Sciatic nerve (tissue), 2 donors: ENCODE results near the gene C1QTNF9. TPM values are rescaled to one million over a fixed set of nuclear protein-coding genes. Genes with fewer than 3 reads are reported as not detected.
"Not testable (repeated sequence)": the region's sequence is repeated elsewhere in the genome, so short reads cannot be mapped to it uniquely, and the experiment has no call there.

Experiments
- ATAC-seq: fragments of 200-7000 bp; cut with Tn5 transposase; one replicate; pipeline ENCODE4 v1.9.1; 2020; ENCODE audit warnings: mild to moderate bottlenecking, moderate library complexity
- DNase-seq: peaks from one replicate; pipeline ENCODE4 v3.0.0-alpha.2; 2020; ENCODE audit warnings: low spot score
- intact Hi-C: fragments of 100-400 bp; cut with DNase I; formaldehyde crosslinking; loops from one replicate; pipeline ENCODE4 v1.14.2; 2022
- total RNA-seq: library from RNA; stranded (reverse); fragmentation: NEBNext Ultra II Directional; extraction: Animal tissue kit (Norgen Biotek cat#: 25700); gene quantifications from one replicate; pipeline ENCODE4 v1.2.1, GENCODE V29; 2021
- donor health status: DM: no; HTN: no; CAD: no.
- donor health status: DM: no; HTN: no; CAD: no.

C1QTNF9 gene, protein sequence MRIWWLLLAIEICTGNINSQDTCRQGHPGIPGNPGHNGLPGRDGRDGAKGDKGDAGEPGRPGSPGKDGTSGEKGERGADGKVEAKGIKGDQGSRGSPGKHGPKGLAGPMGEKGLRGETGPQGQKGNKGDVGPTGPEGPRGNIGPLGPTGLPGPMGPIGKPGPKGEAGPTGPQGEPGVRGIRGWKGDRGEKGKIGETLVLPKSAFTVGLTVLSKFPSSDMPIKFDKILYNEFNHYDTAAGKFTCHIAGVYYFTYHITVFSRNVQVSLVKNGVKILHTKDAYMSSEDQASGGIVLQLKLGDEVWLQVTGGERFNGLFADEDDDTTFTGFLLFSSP
- 2.4 TPM for total RNA-seq

DNA sequence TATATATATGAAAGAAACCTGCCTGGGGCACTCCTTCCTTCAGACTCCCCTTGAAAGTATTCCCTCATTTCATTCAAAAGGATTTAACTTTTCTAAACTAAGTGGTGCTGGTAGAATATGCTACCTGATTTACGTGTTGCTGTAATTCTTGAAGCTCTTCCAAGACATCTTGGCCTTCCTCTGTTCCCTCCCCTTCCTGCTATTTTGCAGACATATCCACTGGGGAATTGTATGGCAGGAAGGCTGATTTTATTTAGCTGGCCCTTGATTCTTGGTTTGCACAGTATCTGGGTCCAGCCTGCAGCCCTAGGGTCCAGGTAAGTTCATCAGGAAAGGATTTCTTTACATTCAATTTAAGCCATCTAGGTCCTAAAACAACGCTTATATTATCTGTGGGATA is at the start of gene C1QTNF9:
TSS of gene C1QTNF9 (plus strand) at position 281 of the 400 bp plus-strand sequence. CDS start 6,424 bp downstream, outside the sequence.
- ATAC-seq: not testable (repeated sequence)

DNA sequence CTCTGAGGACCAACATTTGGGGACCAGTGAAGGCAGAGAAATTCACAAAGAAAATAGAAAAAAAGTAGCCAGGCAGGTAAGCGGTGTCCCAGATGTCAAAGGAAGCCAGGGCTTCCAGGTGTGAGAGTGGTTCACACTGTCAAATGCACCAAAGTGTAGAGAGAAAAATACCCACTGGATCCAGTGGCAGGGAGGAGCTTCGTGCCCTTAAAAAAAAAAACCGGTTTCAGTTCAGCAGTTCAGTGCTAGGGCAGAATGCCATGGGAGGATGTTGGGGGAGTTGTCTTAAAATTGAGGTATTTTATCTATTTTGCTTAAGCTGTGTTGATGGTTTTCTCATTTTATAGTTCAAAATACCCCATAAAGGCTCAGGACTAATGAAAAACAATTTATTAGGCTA is 47.8 kb upstream of the C1QTNF9 start:
- intact Hi-C loops: no loop called here

More for the DNA sequence above, at the start of gene C1QTNF9:
- DNase-seq, intact Hi-C loops: not testable (repeated sequence)

DNA sequence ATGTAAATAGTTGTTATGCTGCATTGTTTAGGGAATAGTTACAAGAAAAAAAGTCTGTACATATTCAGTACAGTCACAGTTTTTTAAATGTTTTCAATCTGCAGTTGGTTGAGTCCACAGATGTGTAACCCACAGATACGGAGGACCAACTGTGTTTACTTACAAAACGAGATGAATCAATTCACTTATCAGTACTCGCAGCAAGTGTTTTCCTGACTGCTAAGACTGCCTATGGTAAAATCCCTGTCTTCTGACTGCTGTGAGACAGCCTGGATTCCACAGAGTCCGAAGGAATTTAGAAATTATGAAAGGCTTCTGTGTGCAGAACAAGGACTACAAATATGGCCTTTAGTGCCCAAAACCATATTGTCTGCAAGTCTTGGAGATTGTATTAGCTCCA is 45.7 kb upstream of the C1QTNF9 start:
- DNase-seq (no peak), ATAC-seq (peak; percentile 54)
- intact Hi-C loops: no loop called here

More for the DNA sequence above, 47.8 kb upstream of the C1QTNF9 start:
- DNase-seq (no peak), ATAC-seq (no peak)

DNA sequence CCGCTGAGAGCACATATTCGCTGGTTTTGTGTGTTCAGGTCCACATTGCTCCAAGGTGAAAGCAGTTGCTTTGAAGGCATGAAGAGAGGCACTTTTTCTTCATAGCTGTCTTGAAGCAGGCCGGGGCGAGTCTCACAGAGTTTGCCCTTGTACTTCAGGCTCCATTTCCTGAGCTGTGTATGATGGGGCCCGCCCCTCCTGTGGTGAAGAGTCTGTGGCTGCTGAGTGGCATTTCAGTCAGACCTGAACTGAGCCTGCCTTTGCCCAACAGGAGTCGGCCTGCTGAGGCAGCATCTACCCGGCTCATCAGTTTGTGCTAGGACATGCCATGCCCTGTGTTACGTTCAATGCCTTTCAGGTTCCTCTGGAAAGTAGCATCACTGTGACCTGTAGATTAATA is 44.4 kb upstream of the C1QTNF9 start:
- DNase-seq (no peak), ATAC-seq (no peak)
- intact Hi-C loops: no loop called here

DNA sequence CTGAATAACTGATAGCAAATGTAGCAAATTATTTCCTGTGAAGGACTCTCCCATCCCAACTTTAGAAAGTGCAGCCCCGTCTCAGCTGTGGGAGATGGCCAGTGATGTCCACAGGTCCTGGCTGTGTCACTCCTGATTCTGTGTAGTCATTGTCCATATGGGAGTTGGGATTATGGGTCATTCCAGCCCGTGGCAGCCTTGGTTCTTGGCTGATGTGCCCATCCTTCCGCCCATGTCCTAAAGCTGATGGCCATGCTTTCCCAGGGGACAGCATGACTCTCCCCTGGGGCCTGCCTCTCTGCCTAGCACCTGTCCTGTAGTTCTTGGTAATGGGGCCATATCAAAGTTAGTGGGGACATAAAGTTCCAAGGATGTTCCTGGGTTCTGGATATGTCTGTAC is 43.9 kb upstream of the C1QTNF9 start:
- intact Hi-C loops: no loop called here
- ATAC-seq (no peak), DNase-seq (no peak)

DNA sequence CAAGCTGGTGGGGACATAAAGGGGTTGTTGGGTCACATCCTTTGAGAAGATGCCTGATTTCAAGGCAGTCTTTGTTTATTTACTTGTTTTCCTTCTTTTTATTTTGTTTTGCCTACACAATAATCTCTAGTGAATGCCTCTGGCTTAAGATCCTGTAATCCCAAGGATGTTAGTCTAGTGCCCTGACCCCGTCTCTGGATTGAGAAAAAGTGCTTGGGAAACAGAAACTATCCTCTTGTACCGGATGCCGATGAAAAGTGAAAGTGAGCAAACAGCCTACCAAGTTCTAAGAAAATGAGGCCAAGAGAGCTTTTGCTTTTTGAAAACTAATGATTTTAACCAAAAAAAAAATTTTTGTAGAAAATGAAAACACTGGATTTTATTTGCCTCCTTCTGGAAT is 42.1 kb upstream of the C1QTNF9 start:
- intact Hi-C loops: no loop called here
- DNase-seq: no peak
- peak; percentile 47 for ATAC-seq

DNA sequence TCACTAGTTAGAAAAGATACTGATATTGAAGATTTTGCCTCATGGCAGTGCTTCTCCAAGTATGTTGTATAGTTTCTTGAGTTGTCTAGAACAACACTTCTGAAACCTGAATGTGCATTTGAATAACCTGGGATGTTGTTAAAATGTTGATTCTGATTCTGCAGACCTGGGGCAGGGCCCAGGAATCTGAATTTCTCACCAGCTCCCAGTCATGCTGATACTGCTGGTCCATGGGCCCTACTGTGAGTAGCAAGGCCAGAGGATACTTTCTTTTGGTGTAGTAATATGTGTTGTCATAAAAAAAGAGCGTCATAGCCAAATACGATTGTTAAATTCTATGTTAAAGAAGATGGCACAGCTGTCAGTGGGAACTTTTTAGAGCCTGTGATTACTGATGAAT is 41.6 kb upstream of the C1QTNF9 start:
- DNase-seq: no peak
- no peak for ATAC-seq
- intact Hi-C loops: no loop called here

DNA sequence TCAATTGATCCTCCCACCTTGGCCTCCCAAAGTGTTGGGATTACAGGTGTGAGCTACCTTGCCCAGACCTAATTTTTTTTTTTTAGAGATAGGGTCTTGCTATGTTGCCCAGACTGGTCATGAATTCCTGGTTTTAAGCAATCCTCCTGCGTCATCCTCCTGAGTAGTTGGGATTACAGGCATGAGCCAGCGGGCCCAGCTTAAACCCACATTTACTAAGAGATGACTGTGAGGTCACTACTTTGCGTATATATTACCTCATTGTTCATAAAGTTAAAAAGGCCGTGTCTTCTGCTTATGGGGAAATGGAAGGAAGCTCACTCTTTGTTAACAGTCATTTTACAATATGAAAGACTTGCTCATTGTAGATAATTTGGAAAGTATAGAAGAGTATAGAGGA is 39.6 kb upstream of the C1QTNF9 start:
- intact Hi-C loops: no loop called here
- no peak for ATAC-seq
- DNase-seq: no peak

DNA sequence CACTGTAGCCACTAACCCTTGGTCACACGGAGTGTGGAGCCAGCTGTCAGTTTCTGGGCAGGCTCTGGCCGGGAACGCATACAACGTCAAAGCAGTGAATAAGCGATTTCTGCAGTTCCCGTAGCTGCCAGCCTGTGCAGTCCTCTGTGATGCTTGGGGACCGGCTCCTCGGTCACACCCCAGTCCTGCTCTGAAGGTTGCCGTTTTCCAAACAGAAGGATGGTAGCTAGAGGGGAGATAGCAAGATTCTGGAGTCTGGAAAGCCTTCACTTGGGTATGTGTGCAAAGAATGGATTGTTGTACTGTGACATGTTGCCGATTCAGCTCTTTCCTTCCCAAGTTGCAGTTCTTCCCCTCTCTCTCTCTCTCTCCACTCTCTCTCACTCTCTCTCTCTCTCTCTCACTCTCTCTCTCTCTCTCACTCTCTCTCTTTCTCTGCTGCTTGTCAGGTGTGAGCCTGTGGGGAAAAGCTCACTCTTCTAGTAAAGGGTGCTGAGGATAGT is 38.7 kb upstream of the C1QTNF9 start:
- DNase-seq: peak; percentile 79
- peak; percentile 85 for ATAC-seq
- intact Hi-C loops: no loop called here

DNA sequence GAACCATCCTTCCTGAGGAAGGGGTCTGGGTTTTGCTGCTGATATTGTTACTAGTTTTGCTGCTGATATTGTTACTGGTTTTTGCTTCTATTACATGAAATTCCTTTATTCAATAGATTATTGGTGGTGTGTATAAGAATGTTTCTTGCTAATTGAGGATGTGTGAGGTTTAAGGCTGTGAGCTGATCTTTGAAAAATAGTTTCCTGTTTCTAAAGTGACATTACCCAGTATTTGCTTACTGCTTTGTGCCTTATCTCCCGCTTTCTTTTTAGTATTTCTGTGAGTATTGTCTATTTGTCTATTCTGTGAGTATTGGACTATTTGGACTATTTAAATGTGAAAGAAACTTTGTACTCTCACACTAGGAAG is 38.2 kb upstream of the C1QTNF9 start:
- no peak for DNase-seq
- intact Hi-C loops: no loop called here
- ATAC-seq: no peak

DNA sequence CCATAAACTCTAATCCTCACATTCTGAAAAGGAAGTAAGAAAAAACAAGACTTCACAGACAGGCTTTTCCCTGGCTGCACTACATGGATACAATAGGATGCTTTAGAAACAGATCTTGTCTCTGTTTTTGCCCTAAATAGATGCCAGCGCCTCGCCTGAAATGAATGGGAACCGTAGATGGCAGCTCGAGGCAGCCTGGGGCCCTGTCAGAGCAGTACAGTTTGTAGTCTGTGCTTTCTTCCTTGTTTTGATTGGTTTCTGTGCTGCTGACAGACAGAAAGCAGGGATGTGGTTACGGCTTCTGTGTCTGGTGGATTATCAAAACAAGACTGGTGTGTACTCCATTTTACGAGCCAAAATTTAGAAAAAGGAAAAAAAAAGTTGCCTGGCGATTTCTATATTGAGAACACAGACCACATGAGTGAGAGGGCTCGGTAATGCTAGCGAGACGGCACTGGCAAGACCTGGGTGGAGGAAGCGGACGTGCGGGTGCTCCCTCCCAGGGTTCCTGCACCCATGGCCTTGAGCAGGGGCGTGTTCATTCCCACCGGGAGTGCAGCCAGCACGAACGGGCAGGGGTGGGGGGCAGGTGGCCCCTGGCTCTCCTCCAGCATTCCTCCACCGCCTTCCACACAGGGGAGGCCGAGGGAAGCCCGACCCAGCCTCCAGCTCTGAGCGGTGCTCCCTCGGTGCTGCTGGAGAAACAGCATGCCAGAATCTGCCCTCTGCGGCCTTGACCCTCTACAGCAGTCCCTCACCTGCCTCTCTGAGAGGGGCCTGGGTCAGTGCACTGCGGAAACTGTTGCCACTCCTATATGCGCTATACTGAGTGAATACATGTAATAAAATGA is 37.6 kb upstream of the C1QTNF9 start:
- ATAC-seq: peak; percentile 84
- intact Hi-C loops: no loop called here
- peak; percentile 76 for DNase-seq

DNA sequence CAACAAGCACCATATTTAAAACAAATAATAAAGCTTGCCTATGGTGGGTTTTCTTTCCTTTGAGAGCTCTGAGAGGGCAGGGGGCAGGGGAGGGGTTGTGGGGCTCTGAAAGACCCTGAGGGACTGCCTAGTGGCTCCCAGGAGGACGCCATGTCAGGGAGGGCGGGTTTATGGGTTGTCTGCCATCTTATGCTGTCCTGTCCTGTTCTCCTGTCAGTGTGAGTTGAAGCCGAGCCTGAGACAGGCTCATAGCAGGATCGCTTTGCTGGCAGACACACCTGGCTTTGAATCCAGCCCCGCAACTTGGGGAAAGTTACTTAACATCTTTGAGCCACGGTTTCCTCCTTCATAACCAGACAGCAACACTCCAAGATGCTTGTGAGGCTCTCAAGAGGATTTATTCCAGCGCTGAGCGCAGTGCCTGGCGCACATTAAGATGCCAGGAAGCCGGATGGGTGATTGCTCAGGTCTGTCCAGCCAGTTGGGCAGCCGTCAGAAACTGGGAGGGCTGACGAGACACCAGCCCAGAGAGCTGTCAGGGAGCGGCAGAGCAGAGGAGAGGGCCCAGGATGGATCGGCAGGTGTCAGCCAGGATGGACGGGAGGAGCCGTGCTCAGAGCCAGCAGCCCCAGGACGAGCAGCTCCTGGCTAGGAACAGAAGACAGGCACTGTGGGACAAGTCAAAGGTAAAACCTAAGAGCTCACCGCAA is 36.8 kb upstream of the C1QTNF9 start:
- no peak for DNase-seq
- ATAC-seq: no peak
- intact Hi-C loops: no loop called here

DNA sequence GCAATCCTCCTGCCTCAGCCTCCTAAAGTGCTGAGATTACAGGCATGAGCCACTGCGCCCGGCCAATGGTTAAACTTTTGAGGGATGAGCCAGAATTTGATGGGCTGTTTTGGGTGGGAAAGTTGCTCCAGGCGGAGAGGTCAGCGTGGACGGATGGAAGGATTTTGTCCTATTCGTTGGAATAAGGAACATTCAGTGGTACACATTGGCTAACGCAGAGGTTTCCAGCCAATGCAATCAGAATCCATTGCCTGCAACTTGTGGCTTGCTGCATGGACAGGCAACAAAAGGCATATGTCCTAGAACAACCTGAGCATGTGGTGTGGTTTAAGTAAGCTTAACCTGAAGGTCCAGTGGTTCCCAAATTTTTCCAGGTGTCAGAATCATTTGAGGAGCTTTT is 35.5 kb upstream of the C1QTNF9 start:
- no peak for DNase-seq
- no peak for ATAC-seq

DNA sequence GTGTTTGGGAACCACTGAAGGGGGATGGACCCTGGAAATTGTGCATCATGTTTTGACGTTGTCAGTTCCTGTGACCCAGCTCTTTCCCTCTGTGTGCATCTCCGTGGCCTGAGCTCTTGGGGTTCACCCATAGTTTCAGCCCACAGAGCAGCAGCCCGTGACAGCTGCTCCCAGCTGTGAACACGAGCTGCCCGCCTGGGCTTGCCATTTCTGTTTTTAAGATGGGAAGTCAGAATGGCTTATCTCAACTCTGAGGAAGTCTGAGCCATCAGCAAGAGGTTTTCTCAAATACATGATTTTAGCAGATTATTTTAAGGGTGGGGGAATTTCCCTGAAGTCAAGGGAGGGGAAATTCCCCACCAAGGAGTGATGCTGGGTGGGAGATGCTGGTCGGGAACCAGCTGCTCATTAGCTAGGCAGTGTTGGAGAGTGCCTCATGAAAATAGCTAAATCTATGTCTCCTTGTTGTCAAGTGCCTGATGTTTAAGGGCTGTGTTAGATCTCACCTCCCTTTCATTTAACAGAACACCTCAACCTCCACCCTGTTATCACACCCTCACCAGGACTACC is 34.8 kb upstream of the C1QTNF9 start:
- no peak for DNase-seq
- intact Hi-C loops: no loop called here
- peak; percentile 25 for ATAC-seq

More for the DNA sequence above, 35.5 kb upstream of the C1QTNF9 start:
- intact Hi-C loops: no loop called here

DNA sequence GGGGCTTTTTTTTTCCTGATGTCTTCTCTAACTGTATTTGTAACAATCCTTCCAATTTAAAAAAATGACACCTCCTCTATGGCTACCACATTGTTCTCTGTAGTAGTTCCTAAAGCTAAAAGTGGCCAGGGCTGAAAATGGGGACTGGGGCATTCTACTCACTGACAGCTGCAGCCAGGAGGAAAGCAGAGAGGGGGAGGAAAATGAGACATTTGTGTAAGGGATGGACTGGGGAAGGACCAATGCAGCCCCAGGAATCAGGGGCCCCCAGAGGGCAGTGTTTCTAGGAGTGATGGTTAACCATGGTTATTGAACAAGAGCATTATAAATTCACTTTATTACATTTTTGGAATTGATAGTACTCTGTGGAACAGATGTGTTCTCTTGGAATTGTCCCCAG is 34.3 kb upstream of the C1QTNF9 start:
- intact Hi-C loops: no loop called here
- ATAC-seq (no peak), DNase-seq (no peak)

DNA sequence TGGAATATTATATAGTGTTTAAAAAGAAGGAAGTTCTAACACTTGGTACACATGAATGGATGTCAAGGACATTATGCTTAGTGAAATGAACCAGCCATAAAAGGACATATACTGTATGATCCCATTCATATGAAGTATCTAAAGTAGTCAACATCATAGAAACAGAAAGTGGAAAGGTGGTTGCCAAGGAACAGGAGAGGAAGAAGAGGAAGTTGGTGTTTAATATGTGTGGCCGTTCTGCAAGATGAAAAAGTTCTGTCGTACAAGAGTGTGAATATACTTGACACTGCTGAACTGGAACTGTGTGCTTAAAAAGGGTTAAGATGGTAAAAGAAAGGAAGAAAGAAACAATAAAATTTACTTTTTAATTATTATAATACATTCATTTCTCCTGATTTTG is 33.1 kb upstream of the C1QTNF9 start:
- no peak for ATAC-seq
- intact Hi-C loops: no loop called here
- no peak for DNase-seq

DNA sequence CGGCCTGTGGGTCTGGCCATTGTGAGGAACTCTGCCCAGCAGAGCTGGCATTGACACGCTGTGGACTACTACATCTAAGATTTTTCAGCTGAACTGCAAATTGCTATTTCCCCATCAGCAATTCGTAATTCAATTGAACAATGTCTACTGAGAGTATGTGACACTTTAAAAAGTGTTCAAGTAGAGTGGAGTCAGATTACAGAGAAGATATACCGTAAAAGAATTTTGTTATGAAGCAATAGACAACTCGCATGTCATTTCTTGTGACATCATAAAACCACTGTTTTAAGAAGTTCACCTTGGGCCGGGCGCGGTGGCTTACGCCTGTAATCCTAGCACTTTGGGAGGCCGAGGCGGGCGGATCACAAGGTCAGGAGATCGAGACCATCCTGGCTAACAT is 32.5 kb upstream of the C1QTNF9 start:
- intact Hi-C loops: no loop called here
- DNase-seq (no peak), ATAC-seq (no peak)

DNA sequence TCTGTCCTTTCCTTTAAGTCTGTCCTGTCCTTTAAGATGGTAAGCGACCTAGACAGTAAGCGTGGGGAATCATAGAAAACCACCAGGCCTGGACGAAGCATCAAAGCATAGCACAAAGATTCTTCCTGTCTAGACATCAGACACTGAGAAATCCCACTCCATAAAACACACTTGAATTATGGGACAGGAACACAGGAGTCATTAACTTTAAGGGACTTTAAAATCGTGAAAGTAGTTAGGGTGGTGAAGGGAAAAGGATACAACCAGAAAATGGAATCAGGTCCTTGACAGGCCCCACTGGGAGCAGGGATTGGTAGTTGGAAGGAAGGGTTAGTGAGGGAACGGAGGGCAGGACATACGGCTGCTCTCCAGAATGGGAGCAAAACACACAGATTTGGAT is 31.6 kb upstream of the C1QTNF9 start:
- intact Hi-C loops: no loop called here
- DNase-seq (no peak), ATAC-seq (no peak)
